HG03060 (cell line): Measurements from ENCODE around the gene PCSK5.

Experiments used
- ATAC-seq: cut with Tn5 transposase; IDR thresholded peaks from one replicate; pipeline ENCODE4 v1.9.1; 2021; ENCODE audit warnings: low read depth, moderate number of reproducible peaks; ENCODE audit not compliant: unreplicated experiment

PCSK5 gene

GRCh38 chr9:76114144-76114543, 223.7 kb downstream of the PCSK5 start:
- no peak for ATAC-seq

- ATAC-seq, result no peak
Measured at GRCh38 chr9:76115396-76115795, 224.9 kb downstream of the PCSK5 start.

GRCh38 chr9:76115982-76116646, 225.6 kb downstream of the PCSK5 start:
- ATAC-seq, result no peak

- no peak for ATAC-seq
Measured at GRCh38 chr9:76116913-76117312, 226.4 kb downstream of the PCSK5 start.

GRCh38 chr9:76127637-76128036, 237.2 kb downstream of the PCSK5 start:
- ATAC-seq, result no peak

- ATAC-seq, result no peak
Measured at GRCh38 chr9:76135902-76136301, 245.4 kb downstream of the PCSK5 start.

GRCh38 chr9:76136986-76137385, 246.5 kb downstream of the PCSK5 start:
- ATAC-seq, result no peak

- no peak for ATAC-seq
Measured at GRCh38 chr9:76137931-76138330, 247.5 kb downstream of the PCSK5 start.

- ATAC-seq, result no peak
Measured at GRCh38 chr9:76138360-76138759, 247.9 kb downstream of the PCSK5 start.

GRCh38 chr9:76143834-76144233, 253.4 kb downstream of the PCSK5 start:
- no peak for ATAC-seq

- no peak for ATAC-seq
Measured at GRCh38 chr9:76150013-76150412, 259.5 kb downstream of the PCSK5 start.

GRCh38 chr9:76151267-76151666, 260.8 kb downstream of the PCSK5 start:
- ATAC-seq, result no peak

GRCh38 chr9:76153339-76153738, 262.9 kb downstream of the PCSK5 start:
- ATAC-seq, result no peak

- no peak for ATAC-seq
Measured at GRCh38 chr9:76153902-76154629, 263.6 kb downstream of the PCSK5 start.

- ATAC-seq, result no peak
Measured at GRCh38 chr9:76155361-76155760, 264.9 kb downstream of the PCSK5 start.

- ATAC-seq, result no peak
Measured at GRCh38 chr9:76158713-76159112, 268.2 kb downstream of the PCSK5 start.

GRCh38 chr9:76159293-76159926, 268.9 kb downstream of the PCSK5 start:
- ATAC-seq, result no peak

- ATAC-seq, result no peak
Measured at GRCh38 chr9:76161106-76161505, 270.6 kb downstream of the PCSK5 start.

- ATAC-seq, result no peak
Measured at GRCh38 chr9:76161541-76161940, 271.1 kb downstream of the PCSK5 start.

- no peak for ATAC-seq
Measured at GRCh38 chr9:76162086-76162730, 271.7 kb downstream of the PCSK5 start.
